GM11168 (cell line): ENCODE data around the gene HDDC3.
"Not testable (repeated sequence)": the region's sequence is repeated elsewhere in the genome, so short reads cannot be mapped to it uniquely, and the experiment has no call there.

Experiments
- in situ Hi-C: fragments of 300-500 bp; cut with MboI; formaldehyde crosslinking; loops from one replicate; pipeline ENCODE4 v1.12.0; 2022; ENCODE audit warnings: low sequenced_read_pairs; ENCODE audit not compliant: unreplicated experiment

The HDDC3 gene

DNA sequence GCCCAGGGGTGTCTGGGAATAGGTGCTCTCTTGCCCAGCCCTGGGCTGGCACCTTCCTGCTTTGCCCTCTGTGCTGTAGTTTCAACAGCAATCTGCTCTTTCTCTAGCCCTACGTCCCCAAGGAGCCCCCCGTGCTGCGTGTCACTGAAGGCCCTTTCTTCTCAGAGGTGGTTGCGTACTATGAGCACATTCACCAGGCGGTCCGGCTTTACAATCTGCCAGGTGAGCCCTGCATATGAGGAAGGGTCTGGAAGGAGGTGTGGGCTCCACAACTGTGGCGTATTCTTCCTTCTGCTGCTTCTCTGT lies 19.6 kb downstream of the HDDC3 start:
- in situ Hi-C loops: no loop called here

DNA sequence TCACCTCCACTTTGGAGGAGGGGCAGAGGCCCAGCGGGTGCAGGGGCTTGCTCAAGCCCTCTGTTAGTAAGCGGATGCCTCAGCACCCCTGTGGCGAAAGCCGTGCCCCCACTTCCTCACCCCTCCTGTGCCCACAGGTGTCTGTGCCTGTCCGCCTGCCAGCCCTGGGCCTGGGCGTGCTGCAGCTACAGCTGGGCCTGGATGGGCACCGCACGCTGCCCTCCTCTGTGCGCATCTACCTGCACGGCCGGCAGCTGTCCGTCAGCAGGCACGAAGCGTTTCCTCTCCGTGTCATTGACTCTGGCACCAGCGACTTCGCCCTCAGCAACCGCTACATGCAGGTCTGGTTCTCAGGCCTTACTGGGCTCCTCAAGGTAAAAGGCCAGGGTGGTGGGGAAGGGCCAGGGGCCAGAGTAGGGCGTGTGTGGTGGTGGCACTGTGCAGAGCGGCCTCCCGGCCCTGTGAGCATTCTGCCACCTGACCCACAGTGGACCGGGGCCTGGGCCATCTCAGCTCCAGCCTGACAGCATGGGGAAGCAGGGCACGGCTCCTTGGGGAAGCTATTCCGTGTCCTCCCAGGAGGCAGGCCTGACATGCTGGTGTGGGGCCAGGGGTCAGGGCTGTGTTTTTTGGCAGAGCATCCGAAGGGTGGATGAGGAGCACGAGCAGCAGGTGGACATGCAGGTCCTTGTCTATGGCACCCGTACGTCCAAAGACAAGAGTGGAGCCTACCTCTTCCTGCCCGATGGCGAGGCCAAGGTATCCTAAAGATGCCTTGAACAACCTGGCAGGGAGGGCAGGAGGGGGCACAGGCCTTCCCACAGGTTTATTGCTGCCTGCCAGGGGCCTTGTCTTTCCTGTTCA lies 20.2 kb downstream of the HDDC3 start:
- in situ Hi-C loops: no loop called here

DNA sequence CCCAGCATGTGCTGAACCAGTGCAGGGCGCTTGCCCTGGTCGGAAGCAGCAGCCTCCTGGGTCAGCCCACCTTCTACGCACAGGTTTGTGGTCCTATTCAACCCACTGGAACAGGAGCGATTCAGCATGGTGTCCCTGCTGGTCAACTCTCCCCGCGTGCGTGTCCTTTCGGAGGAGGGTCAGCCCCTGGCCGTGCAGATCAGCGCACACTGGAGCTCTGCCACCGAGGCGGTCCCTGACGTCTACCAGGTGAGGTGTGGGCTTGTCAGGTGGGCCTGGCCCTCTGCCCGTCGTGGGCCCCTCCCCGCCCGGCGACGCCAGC lies 21.1 kb downstream of the HDDC3 start:
- in situ Hi-C loops: no loop called here

- in situ Hi-C loops: no loop called here
Measured at GRCh38 chr15:90910441-90911301, 21.7 kb downstream of the HDDC3 start.

GRCh38 chr15:90909976-90910375 lies 22.4 kb downstream of the HDDC3 start:
- in situ Hi-C loops: no loop called here

DNA sequence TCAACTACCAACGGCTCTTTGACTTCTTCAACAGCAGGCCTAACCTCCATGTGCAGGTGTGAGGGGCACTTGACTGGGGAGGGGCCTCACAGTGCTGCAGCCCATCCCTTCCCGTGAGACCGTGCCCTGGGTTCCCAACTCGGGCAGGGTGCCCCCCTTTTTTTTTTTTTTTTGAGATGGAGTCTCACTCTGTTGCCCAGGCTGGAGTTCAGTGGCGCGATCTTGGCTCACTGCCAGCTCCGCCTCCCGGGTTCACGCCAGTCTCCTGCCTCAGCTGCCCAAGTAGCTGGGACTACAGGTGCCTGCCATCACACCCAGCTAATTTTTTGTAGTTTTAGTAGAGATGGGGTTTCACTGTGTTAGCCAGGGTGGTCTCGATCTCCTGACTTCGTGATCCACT lies 22.9 kb downstream of the HDDC3 start:
- in situ Hi-C loops: not testable (repeated sequence)

DNA sequence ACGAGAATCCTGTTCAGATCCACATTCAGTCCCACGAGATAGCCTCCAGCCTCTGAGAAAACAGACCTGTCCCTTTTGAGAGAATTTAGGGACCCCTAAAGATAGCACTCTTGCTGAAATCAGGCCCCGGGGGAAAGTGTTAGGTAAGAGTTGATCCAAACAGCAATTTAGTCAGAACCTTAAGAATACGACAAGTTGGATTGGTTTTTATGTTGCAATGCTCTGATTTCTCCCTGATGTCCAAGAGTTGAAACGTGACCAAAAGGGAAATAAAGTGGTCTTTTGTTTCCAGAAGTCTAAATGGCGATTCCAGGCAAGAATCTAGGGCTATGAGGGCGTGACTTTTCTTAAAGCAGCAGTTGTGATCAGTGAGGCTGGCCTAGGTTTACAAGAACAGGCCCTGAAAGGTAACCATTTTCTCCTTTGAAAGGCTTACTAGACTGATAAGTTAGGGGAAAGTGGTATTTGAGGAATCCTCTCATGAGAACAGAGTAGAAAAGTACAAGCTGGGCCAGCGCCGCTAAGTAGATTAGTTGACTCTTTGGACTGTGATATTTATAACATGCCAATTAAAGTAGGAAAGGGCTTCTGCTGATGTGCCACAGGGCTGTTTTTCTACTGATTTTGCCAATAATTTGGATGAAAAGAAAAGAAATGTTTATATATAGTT lies 24.4 kb downstream of the HDDC3 start:
- in situ Hi-C loops: no loop called here

- in situ Hi-C loops: no loop called here
Measured at GRCh38 chr15:90907051-90907660, 25.2 kb downstream of the HDDC3 start.

- in situ Hi-C loops: no loop called here
Measured at GRCh38 chr15:90906181-90906849, 26.0 kb downstream of the HDDC3 start.

DNA sequence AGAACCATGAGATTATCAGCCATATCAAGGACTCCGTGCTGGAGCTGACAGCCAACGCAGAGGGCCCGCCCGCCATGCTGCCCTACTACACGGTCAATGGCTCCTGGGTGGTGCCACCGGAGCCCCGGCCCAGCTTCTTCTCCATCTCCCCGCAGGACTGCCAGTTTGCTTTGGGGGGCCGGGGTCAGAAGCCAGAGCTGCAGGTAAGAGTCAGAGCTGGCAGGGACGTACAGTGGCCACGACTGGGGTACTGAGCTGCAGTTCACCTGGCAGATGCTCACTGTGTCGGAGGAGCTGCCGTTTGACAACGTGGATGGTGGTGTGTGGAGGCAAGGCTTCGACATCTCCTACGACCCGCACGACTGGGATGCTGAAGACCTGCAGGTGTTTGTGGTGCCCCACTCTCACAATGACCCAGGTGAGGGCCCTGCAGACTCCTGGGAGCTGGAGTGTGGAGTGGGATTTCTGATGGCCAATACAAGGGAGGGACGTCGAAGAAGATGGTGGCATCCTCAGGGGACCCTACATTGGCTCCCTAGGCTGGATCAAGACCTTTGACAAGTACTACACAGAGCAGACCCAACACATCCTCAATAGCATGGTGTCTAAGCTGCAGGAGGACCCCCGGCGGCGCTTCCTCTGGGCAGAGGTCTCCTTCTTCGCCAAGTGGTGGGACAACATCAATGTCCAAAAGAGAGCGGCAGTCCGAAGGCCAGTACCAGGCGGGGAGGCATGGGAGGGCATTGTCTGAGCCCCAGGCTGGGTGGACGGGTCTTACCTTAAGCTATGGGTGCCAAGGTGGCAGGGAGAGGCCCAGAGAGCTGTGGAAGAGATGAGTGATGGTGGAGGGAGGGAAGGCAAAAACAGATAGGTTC lies 26.8 kb downstream of the HDDC3 start:
- in situ Hi-C loops: no loop called here

DNA sequence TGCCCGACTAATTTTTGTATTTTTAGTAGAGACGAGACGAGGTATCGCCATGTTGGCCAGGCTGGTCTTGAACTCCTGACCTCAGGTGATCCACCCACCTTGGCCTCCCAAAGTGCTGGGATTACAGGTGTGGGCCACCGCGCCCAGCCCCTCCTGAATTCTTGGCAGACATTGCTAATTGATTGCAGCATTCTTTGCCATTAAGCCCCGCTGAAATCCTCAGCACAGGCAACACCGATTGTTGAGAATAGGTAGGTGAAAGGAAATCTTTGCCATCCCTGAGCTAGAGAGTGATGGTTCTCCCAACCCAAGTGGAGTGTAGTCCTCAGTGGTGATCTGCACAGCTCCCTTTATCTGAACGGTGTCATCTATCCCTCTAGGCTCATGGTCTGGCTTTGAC lies 27.6 kb downstream of the HDDC3 start:
- in situ Hi-C loops: no loop called here

DNA sequence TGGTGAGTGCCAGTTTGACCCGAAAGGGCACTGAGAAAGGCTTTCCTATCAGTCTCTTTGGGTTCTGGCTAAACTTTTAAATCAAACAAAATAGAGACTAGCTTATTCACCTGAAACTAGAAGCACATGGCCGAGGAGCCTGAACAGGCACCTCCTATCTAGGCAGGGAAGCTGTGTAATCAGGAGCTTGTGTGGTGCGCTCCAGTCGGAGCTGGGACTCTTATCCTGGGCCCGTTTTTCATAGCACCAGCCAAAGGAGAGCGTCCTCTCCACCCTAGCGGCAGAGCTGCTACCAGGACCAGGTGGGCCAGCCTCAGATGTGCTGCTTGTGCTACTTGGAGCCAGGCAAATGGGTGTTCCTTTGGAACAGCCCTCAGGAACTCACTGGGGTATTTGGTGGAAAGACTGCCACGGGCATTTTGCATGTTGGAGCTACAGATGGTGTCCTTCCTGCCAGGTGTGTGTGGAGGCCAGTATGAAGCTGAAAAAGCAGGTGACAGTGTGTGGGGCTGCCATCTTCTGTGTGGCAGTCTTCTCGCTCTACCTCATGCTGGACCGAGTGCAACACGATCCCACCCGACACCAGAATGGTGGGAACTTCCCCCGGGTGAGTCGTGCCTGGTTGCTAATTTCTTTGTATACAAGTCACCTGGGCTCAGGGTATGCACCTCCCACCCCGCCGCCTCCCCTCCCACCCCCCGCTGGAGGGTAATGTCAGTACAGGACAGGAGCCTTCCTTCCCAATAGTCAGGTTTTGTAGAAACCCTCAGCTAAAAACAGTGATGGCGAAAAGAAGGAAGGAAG lies 28.4 kb downstream of the HDDC3 start:
- in situ Hi-C loops: no loop called here

- in situ Hi-C loops: no loop called here
Measured at GRCh38 chr15:90902840-90903732, 29.3 kb downstream of the HDDC3 start, which contains the start of gene MAN2A2. Gene MAN2A2, plus strand, starts transcription at chr15:90903302. Its CDS starts 906 bp downstream, at chr15:90904208.

DNA sequence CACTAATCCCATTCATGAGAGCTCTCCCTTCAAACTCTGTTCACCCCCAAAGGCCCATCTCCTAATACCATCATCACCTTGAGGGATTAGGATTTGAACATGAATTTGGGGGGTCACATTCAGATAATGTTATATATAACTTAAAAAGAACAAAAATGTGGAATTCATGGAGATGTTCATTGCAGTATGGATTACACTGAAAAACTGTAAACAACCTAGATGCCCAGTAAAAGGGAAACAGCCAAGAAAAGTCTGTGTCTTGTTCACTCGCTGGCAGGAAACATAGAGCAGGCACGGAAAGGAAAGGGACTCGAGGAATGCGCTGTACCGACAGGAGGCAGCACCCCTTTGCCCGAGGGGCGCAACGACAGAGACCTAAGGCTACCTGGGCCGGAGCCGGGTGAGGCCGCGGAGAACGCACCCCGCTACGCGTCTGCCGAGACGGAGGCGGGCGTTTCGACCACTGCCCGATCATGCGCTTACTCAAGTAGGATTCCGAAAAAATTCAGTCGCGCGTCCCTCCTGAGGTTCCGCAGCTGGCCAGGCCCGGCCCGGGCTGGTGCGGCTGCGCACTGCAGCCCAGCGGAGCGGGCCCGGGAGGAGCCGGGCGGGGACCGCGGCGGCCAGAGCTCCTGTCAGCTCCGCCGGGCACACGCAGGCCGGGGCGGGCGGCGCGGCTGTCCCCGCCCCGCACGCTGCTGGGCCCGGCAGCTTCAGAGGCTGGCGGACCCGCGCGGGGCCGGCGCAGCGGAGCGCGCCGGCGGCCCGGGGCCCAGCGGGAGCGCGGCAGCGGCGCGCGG lies 30.1 kb downstream of the HDDC3 start:
- in situ Hi-C loops: no loop called here

DNA sequence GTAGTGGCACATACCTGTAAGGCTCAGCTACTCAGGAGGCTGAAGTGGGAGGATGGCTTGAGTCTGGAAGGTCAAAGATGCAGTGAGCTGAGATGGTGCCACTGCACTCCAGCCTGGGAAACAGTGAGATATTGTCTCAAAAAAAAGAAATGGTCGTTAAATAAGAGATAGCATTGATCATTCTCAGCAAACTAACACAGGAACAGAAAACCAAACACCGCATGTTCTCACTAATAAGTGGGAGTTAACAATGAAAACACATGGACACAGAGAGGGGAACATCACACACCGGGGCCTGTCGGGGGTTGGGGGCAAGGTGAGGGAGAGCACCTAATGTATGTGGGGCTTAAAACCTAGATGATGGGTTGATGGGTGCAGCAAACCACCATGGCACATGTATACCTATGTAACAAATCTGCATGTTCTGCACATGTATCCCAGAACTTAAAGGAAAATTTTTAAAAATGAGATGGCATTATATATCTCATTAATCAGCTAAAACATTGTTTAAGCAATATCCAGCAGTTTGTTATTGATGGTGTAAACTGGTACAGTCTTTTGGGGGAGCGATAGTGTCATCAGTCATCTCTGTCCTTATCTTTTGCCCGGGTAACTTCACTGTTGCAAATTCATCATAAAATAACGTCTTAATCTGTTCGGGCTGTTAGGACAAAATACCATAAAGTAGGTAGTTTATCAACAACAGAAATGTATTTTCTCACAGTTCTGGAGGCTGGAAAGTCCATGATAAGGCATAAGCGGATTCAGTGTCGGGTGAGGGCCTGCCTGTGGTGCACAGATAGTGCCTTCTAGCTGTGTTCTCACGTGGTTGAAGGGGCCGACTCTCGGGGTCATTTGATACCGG lies 30.9 kb downstream of the HDDC3 start:
- in situ Hi-C loops: no loop called here
